SKM-1 (cell line): ENCODE results near the gene PDCD1LG2.
A peak's percentile ranks its signal among the peaks of the same experiment; 100 is the strongest.
"Not testable (repeated sequence)": the region's sequence is repeated elsewhere in the genome, so short reads cannot be mapped to it uniquely, and the experiment has no call there.

Experiments
- DNase-seq: peaks from one replicate; lab custom pipeline; 2025; ENCODE audit not compliant: unreplicated experiment; lab: John Stamatoyannopoulos, UW

PDCD1LG2 gene

DNA sequence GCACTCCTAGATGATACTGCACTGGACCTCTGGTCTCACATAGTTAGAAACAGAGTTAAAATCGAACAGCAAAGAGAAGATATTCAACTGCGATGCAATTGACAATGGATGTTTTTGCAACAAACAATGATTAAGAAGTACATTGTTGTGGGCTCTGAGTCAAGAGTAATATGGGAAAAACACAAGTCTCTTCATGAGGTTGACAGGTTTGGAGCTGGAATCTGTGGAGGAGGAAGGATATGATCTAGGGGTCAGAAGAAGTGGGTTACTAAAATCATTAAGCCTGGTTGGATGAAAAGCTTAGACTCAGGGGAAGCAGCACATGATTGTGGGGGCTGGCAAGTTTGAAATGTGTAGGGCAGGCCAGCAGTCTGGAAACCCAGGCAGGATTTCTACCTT, 53.1 kb downstream of the PDCD1LG2 start:
- DNase-seq = no peak

- no peak for DNase-seq
Observed at GRCh38 chr9:5563886-5564285, 53.6 kb downstream of the PDCD1LG2 start.

DNA sequence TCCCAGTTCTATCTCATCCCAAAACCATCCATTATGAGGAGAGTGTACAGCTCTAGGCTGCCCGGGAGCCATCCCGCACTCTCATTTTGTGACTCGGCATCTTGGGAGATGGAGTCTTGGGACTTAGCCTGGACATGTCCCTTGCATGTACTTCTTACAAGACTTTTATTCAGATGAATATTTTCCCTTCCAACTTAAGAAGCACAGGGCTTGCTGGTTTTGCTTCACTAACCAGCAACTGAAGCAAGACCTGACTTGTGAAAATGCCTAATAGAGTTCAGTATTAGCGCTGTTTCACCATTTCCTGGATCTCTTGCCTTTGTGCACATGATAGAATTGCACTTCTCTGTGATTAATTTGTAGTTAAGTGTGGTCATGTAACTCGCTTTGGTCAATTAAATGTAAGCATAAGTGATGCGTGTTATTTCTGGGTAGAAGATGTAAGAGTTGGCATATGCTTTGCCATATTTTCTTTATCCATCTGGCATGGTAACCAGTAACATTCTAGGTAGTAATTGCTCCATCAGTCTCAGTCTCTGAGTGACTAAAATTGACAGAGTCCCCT, 55.8 kb downstream of the PDCD1LG2 start:
- DNase-seq = no peak

DNA sequence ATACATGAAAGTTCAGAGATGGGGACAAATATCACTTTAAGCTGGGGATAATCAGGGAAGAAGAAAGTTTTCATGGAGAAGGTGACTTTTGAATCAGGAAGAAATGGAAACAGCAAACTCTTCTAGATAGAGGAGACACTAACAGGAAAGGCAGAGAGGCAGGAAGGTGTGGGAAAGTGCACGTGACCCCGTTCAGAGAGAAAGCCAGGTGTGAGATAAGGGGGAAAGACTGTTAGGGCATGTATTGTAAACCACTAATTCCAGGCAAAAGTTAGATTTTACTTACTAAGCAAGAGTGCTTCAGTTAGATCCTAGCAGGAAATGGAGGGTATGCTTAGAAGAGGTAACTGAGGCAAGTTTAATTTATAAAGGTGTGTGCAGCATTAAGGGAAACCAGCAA, 58.5 kb downstream of the PDCD1LG2 start:
- no peak for DNase-seq

- DNase-seq = no peak
Observed at GRCh38 chr9:5569409-5569808, 59.1 kb downstream of the PDCD1LG2 start.

DNA sequence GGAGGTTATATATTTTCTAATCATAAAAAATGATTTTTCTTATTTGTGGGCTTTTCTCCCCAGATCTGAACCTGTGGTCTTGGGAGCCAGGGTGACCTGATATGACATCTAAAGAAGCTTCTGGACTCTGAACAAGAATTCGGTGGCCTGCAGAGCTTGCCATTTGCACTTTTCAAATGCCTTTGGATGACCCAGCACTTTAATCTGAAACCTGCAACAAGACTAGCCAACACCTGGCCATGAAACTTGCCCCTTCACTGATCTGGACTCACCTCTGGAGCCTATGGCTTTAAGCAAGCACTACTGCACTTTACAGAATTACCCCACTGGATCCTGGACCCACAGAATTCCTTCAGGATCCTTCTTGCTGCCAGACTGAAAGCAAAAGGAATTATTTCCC, 59.6 kb downstream of the PDCD1LG2 start:
- no peak for DNase-seq

GRCh38 chr9:5571629-5572232, 61.4 kb downstream of the PDCD1LG2 start:
- DNase-seq = no peak

GRCh38 chr9:5574097-5574496, 63.8 kb downstream of the PDCD1LG2 start:
- DNase-seq = no peak

DNA sequence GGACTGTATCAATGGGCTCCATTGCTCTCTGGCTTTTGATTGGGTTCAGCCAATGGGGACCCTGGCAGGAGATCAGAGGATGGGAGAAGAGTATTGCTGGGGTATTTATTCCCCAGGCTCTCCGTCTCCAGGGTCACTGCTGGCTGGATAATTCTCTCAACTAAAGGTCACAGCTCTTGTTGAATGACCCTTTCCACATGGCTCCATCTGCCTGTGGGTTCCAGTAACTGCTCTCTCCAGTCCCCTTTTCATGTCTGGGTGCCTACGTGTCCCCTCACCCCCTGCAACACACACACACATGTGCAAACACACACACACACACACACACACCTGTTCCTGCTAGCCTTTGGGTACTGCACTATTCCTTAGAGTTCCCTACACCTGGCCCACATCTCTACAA, 64.7 kb downstream of the PDCD1LG2 start:
- DNase-seq = no peak

- no peak for DNase-seq
Observed at GRCh38 chr9:5577225-5577624, 66.9 kb downstream of the PDCD1LG2 start.

DNA sequence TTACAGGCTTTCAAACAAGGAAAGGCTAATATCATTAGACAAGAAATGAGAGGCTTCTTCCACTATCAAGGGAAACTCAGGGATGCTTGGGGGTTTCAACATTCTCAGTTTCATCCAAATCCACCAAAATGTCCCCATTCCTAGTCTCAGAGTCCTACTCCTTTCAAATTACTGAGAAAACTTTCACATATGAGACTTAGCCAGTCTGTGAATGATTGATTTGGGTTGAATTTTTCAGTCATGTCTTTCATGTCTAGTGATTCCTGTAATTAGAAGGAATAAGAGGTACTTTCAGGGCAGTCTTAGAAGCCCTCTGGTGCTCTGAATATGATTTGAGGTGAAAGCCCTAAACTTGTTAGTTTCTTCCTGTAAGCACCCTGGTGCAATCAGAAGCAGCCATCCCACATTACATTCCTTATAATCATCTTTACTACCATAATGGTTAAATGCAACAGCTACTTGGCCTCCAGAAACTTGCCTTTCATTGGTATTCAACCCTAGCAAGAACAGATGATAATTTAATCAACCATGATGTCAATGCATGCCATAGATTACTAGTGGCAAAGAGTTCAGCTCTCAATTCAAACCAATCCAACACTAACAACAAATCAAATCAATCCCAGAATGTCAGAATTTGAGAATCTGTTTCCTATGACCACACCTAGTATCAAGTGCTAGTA, 67.8 kb downstream of the PDCD1LG2 start:
- DNase-seq = no peak

GRCh38 chr9:5578698-5579085, 68.4 kb downstream of the PDCD1LG2 start:
- no peak for DNase-seq

GRCh38 chr9:5579881-5580280, 69.5 kb downstream of the PDCD1LG2 start:
- no peak for DNase-seq

- no peak for DNase-seq
Observed at GRCh38 chr9:5580650-5581049, 70.3 kb downstream of the PDCD1LG2 start.

GRCh38 chr9:5581706-5582105, 71.4 kb downstream of the PDCD1LG2 start:
- not testable (repeated sequence) for DNase-seq

DNA sequence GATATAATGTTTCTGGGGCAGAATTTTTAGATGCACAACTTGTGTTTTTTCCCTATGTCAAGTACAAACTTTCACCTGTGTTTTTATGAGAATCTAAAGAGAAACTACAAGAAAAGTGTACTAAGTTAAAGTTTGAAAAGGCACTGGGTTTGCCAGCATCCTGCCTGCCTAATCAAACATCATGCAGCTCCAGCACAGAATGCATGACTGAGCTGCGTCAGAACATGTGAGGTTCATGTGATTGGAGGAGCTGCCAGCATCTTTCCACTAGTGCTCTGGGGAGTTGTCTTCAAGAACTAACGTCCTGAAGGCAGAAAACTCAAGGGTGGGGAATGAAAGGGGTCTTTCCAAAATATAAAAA, 72.5 kb downstream of the PDCD1LG2 start:
- DNase-seq = no peak

GRCh38 chr9:5586391-5586802, 76.1 kb downstream of the PDCD1LG2 start:
- no peak for DNase-seq

- no peak for DNase-seq
Observed at GRCh38 chr9:5587024-5587423, 76.7 kb downstream of the PDCD1LG2 start.

DNA sequence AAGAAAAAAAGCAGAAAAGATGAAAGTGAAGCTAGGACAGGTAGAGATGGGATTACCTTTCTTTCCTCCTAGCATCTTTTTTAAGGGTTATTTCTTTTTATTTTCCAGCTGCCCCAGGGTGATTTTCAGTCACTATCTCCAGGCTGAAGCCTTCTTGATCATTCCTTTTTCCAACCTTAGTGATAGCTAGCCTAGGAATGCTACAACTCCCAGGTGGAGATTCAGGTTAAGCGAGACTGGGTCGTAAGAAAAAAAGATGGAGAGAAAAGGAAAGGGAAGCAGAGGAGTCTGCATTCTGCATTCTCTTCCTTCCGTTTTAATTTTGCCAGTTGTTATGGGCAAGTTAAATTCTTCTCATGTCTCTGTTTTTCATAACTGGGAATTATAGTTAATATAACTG, 81.9 kb downstream of the PDCD1LG2 start:
- no peak for DNase-seq

DNA sequence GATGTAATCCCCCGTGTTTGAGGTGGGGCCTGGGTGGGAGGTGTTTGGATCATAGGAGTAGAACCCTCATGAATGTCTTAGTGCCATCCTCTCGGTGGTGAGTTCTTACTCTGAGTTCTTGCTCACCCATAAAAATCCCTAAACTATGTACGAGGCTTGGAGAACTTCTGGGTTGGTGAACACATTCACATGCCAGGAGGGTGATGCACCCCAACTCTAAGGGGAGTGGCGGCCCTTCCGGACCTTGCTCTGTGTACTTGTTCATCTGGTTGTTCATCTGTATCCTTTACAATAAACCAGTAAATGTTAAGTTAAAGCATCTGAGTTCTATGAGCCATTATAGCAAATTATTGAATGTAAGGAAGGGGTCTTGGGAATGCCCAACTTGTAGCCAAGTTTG, 82.6 kb downstream of the PDCD1LG2 start:
- DNase-seq = no peak

DNA sequence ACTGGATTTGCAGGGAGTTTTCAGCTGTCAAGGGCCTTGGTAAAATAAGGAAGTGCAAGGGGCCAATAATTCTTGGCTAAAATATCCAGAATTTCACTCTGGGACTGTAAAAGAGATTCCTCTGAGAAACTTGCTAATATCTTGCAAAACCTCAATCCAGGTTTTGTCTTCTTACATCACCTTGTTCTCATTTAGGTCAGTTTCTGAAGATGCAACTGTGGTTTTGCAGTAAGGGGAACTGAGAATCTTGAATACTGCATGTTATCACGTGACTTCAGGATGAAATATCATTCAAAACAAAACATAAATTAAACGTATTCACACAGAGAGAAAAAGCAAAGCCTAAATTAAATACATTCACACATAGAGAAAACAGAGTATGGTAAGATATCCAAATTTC, 83.6 kb downstream of the PDCD1LG2 start:
- peak; percentile 21 for DNase-seq

GRCh38 chr9:5596173-5596572, 85.8 kb downstream of the PDCD1LG2 start:
- no peak for DNase-seq
